HepG2 (cell line): Measurements from ENCODE around the gene DDIT4. TPM values are rescaled to one million over a fixed set of nuclear protein-coding genes. Genes with fewer than 3 reads are reported as not detected.
A peak's percentile ranks its signal among the peaks of the same experiment; 100 is the strongest.

Experiments used
- ATAC-seq: fragments of 200-7000 bp; cut with Tn5 transposase; 3 replicates; pipeline ENCODE4 v1.9.1; 2020; ENCODE audit warnings: mild to moderate bottlenecking, moderate library complexity
- BruUV-seq: library from RNA; stranded (reverse); fragments of 400-500 nt; replicated peaks from 2 replicates; lab custom pipeline; 2021; lab: Mats Ljungman, UMichigan
- CTCF ChIA-PET: fragments of 300-600 bp; formaldehyde crosslinking; extraction: SDS; loops from one replicate; lab custom pipeline; 2021; ENCODE audit warnings: low total read pairs, inconsistent platforms, low intra/inter-chr PET ratio; lab: Yijun Ruan, JAX
- POLR2A ChIA-PET: fragments of 350-600 bp; sonication (Branson Sonifier 250); formaldehyde crosslinking; loops from one replicate; lab custom pipeline; 2020; ENCODE audit warnings: antibody characterized with exemption, inconsistent platforms; lab: Yijun Ruan, JAX
- DNase-seq: peaks from one replicate; pipeline ENCODE4 v3.0.0-alpha.2; 2015; ENCODE audit warnings: low spot score
- FAIRE-seq: peaks from 3 replicates; lab custom pipeline; 2011; peaks lifted over from hg19 to GRCh38; lab: Jason Lieb, UNC
- H2AFZ ChIP-seq: one replicate; pipeline ENCODE4 v1.6.1; 2011; ENCODE audit warnings: low read length, inconsistent platforms
- H3K27ac ChIP-seq: fragments of 300-600 bp; 3 replicates; pipeline ENCODE4 v1.8.0; 2011; ENCODE audit warnings: mixed run types, mild to moderate bottlenecking, mixed read lengths, low read length, inconsistent platforms; ENCODE audit not compliant: insufficient read depth; ENCODE audit errors: extremely low read length
- H3K27me3 ChIP-seq, 2 experiments: fragments of 200-600 bp in 1 of 2; 2 replicates in 1 of 2; 3 replicates in 1 of 2; pipeline versions ENCODE4 v1.6.0 to v1.8.0; 2011; ENCODE audit warnings: low read length in 2 of 2, mild to moderate bottlenecking in 2 of 2, moderate library complexity in 2 of 2, inconsistent platforms in 1 of 2; ENCODE audit not compliant: insufficient read depth in 2 of 2, control insufficient read depth in 1 of 2
- H3K36me3 ChIP-seq, 2 experiments: fragments of 200-600 bp in 1 of 2; replicated peaks in 1 of 2; 2 replicates in 1 of 2; 3 replicates in 1 of 2; pipeline versions ENCODE4 v1.5.1 to v1.8.0; 2011; ENCODE audit warnings: low read length in 2 of 2, inconsistent platforms in 1 of 2; ENCODE audit not compliant: insufficient read depth in 2 of 2, control insufficient read depth in 1 of 2
- H3K4me1 ChIP-seq: 2 replicates; pipeline ENCODE4 v1.5.1; 2012; ENCODE audit warnings: low read length, inconsistent platforms; ENCODE audit not compliant: insufficient read depth
- H3K4me2 ChIP-seq: 2 replicates; pipeline ENCODE4 v1.6.0; 2011; ENCODE audit warnings: low read depth, low read length, inconsistent platforms
- H3K4me3 ChIP-seq, 3 experiments: fragments of 200-600 bp in 1 of 3; sonication (generic), shearing (Covaris generic) in 1 of 3; replicated peaks in 1 of 3; 2 replicates each; pipeline ENCODE4 v1.5.1; 2011 to 2016; ENCODE audit warnings: low read length in 3 of 3, inconsistent platforms in 2 of 3, low read depth in 2 of 3, mild to moderate bottlenecking in 2 of 3, control low read depth in 1 of 3, mixed read lengths in 1 of 3; ENCODE audit not compliant: insufficient read depth in 1 of 3
- H3K79me2 ChIP-seq: one replicate; pipeline ENCODE4 v1.6.1; 2011; ENCODE audit warnings: low read length, inconsistent platforms; ENCODE audit not compliant: insufficient read depth
- H3K9ac ChIP-seq: 2 replicates; pipeline ENCODE4 v1.6.0; 2011; ENCODE audit warnings: mild to moderate bottlenecking, low read depth, low read length, inconsistent platforms; ENCODE audit not compliant: insufficient read depth
- H3K9me3 ChIP-seq: 2 replicates; pipeline ENCODE4 v1.5.1; 2012; ENCODE audit warnings: mild to moderate bottlenecking, low read length
- H4K20me1 ChIP-seq: 2 replicates; pipeline ENCODE4 v1.6.0; 2011; ENCODE audit warnings: inconsistent platforms, mild to moderate bottlenecking, low read length, moderate library complexity; ENCODE audit not compliant: insufficient read depth
- AHDC1 ChIP-seq: sonication (generic); formaldehyde crosslinking; IDR thresholded peaks from 2 replicates; pipeline ENCODE4 v1.5.1; 2020; ENCODE audit warnings: mild to moderate bottlenecking, missing genetic modification reagents, borderline replicate concordance
- ARNT ChIP-seq: fragments of 450-650 bp; IDR thresholded peaks from 2 replicates; pipeline ENCODE4 v1.6.1; 2017
- CENPT ChIP-seq: sonication (generic); formaldehyde crosslinking; IDR thresholded peaks from 2 replicates; pipeline ENCODE4 v1.8.0; 2022; ENCODE audit warnings: low read depth, mild to moderate bottlenecking, moderate library complexity, missing genetic modification reagents
- MYC ChIP-seq: sonication (generic); formaldehyde crosslinking; IDR thresholded peaks from 2 replicates; pipeline ENCODE4 v1.9.0; 2021; ENCODE audit warnings: missing genetic modification reagents, borderline replicate concordance
- REPIN1 ChIP-seq: sonication (generic); formaldehyde crosslinking; IDR thresholded peaks from 2 replicates; pipeline ENCODE4 v1.8.0; 2022; ENCODE audit warnings: missing genetic modification reagents, low read depth, mild to moderate bottlenecking, borderline replicate concordance
- SIX1 ChIP-seq: sonication (generic); formaldehyde crosslinking; IDR thresholded peaks from 2 replicates; pipeline ENCODE4 v1.4.0; 2020; ENCODE audit warnings: missing genetic modification reagents, borderline replicate concordance
- ZMAT5 ChIP-seq: sonication (generic); formaldehyde crosslinking; IDR thresholded peaks from 2 replicates; pipeline ENCODE4 v1.5.0; 2020; ENCODE audit warnings: mild to moderate bottlenecking, low read depth, missing genetic modification reagents, borderline replicate concordance
- ZNF12 ChIP-seq: sonication (generic); formaldehyde crosslinking; IDR thresholded peaks from 2 replicates; pipeline ENCODE4 v1.5.0; 2020; ENCODE audit warnings: missing genetic modification reagents
- ZNF629 ChIP-seq: sonication (generic); formaldehyde crosslinking; conservative IDR thresholded peaks from 2 replicates; pipeline ENCODE4 v1.5.0; 2020; ENCODE audit warnings: missing genetic modification reagents
- ZNF687 ChIP-seq: sonication (generic); formaldehyde crosslinking; IDR thresholded peaks from 2 replicates; pipeline ENCODE4 v1.5.1; 2020; ENCODE audit warnings: mild to moderate bottlenecking, missing genetic modification reagents, moderate library complexity
- WGBS: methylation state at CpG from one replicate; pipeline ENCODE4 v1.1.6; 2017; ENCODE audit warnings: low lambda C conversion rate; 5-methylcytosine and 5-hydroxymethylcytosine counted together
- in situ Hi-C: cut with HindIII; loops from 2 replicates; pipeline ENCODE4 v1.10.0; 2017; ENCODE audit warnings: low pct_unique_long_range_greater_than_20kb; ENCODE audit not compliant: extremely low pct_ligation_motif_present
- intact Hi-C: fragments of 100-400 bp; cut with micrococcal nuclease; formaldehyde crosslinking; loops from one replicate; pipeline ENCODE4 v1.10.0; 2022; ENCODE audit not compliant: unreplicated experiment
- polyA plus RNA-seq, 8 experiments: library from polyadenylated mRNA; depleted of rRNA in 3 of 8; stranded (reverse) in 7 of 8; unstranded in 1 of 8; fragments of >200 nt; fragmentation: Illumina TruSeq in 4 of 8; extraction: Trizol in 4 of 8; gene quantifications; 2 replicates each; pipeline versions ENCODE4 v1.2.1 to v1.2.3, GENCODE V29; 2011 to 2016; ENCODE audit warnings: low read depth in 4 of 8, missing spikeins in 1 of 8, mixed read lengths in 1 of 8; ENCODE audit not compliant: insufficient read depth in 1 of 8
- total RNA-seq, 5 experiments: library from RNA; depleted of rRNA; stranded (reverse); fragments of >200 nt; fragmentation: Illumina TruSeq; extraction: Trizol; gene quantifications; 2 replicates each; pipeline ENCODE4 v1.2.3, GENCODE V29; 2016; ENCODE audit warnings: low read depth in 1 of 5
- TF ChIP-seq, protein P1 (sequence below): sonication (generic); formaldehyde crosslinking; IDR thresholded peaks from 2 replicates; pipeline ENCODE4 v1.5.1; 2020; ENCODE audit warnings: missing genetic modification reagents, mild to moderate bottlenecking, borderline replicate concordance

Gene DDIT4
- total and polyA plus RNA-seq, 2 of the 13 experiments (the other 11 are each of a cell fraction or from before 2014, with no cell fraction given) = 35.6 to 40.7 TPM

- TF ChIP-seq, protein P1, sequence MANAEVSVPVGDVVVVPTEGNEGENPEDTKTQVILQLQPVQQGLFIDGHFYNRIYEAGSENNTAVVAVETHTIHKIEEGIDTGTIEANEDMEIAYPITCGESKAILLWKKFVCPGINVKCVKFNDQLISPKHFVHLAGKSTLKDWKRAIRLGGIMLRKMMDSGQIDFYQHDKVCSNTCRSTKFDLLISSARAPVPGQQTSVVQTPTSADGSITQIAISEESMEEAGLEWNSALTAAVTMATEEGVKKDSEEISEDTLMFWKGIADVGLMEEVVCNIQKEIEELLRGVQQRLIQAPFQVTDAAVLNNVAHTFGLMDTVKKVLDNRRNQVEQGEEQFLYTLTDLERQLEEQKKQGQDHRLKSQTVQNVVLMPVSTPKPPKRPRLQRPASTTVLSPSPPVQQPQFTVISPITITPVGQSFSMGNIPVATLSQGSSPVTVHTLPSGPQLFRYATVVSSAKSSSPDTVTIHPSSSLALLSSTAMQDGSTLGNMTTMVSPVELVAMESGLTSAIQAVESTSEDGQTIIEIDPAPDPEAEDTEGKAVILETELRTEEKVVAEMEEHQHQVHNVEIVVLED (CRISPR knock-in tag) = no peak
- TF ChIP-seq CENPT (CRISPR knock-in tag) = no peak
- peak; percentile 15; the same call in 1 of the 2 replicates for TF ChIP-seq SIX1 (CRISPR knock-in tag)
- 0 out of 2 replicates have a peak, but pooled peaks have one; percentile 5 for TF ChIP-seq MYC (CRISPR knock-in tag)
- peak; percentile 76 for TF ChIP-seq ZNF629 (CRISPR knock-in tag)
- no peak for TF ChIP-seq ZMAT5 (CRISPR knock-in tag)
Measured at GRCh38 chr10:72310241-72310633, 36.5 kb downstream of the DDIT4 start (continued).

- no TSS peak for BruUV-seq
- peak overlapping the region; percentile 95 for H3K4me2 ChIP-seq
- peak; percentile 9; the same call in 2 of the 3 replicates for ATAC-seq
- H2AFZ ChIP-seq = no peak overlapping the region
- in situ Hi-C loops = no loop called here
- no peaks in the 10 kb centered on the region for H3K9me3 ChIP-seq
- H3K79me2 ChIP-seq = no peaks in the 10 kb centered on the region
- no peak overlapping the region for H3K27ac ChIP-seq
- intact Hi-C loops = no loop called here
- no peaks in the 10 kb centered on the region for H3K36me3 ChIP-seq
- H3K9ac ChIP-seq = no peak overlapping the region
- DNase-seq = no peak
- H3K27me3 ChIP-seq = no peaks in the 10 kb centered on the region
- 95% methylated on average over 3 of the region's 4 CpGs for WGBS
- H4K20me1 ChIP-seq = no peaks in the 10 kb centered on the region
- H3K4me3 ChIP-seq = no peak overlapping the region
- no peak for FAIRE-seq
- ChIA-PET CTCF (no interaction called here), POLR2A (interaction anchor here (0.6 to 11.9 kb wide), 3 partner anchors 8 to 96 kb away, joined by 3 to 168 read pairs (median 5); partner anchors contain the start of gene DDIT4)
- H3K4me1 ChIP-seq = peaks cover 64% of the 10 kb centered on the region
- TF ChIP-seq ARNT (no peak), ZNF687 (CRISPR knock-in tag) (no peak), ZNF12 (CRISPR knock-in tag) (no peak), AHDC1 (CRISPR knock-in tag) (no peak), REPIN1 (no peak)
Measured at GRCh38 chr10:72310636-72311035, 36.9 kb downstream of the DDIT4 start.
